Esophagus muscularis mucosa (tissue), 4 donors: Measurements from ENCODE around the gene MRPL11. TPM values are rescaled to one million over a fixed set of nuclear protein-coding genes. Genes with fewer than 3 reads are reported as not detected.

Experiments used
- DNase-seq: peaks from one replicate; pipeline ENCODE4 v3.0.0-alpha.2; 2017; ENCODE audit errors: extremely low spot score
- H3K27ac ChIP-seq, 4 donors: fragments of 200-600 bp; sonication (generic); replicated peaks in 1 of 4; 1 replicate in 3 of 4; 2 replicates in 1 of 4; pipeline ENCODE4 v1.5.1; 2016 to 2019; ENCODE audit warnings: mild to moderate bottlenecking in 1 of 4
- H3K27me3 ChIP-seq, 4 donors: fragments of 200-600 bp; sonication (generic); one replicate each; pipeline versions ENCODE4 v1.5.1 to v1.6.0; 2016 to 2019
- H3K36me3 ChIP-seq, 4 donors: fragments of 200-600 bp; sonication (generic); one replicate each; pipeline ENCODE4 v1.5.1; 2016 to 2019
- H3K4me1 ChIP-seq, 4 donors: fragments of 200-600 bp; sonication (generic); one replicate each; pipeline ENCODE4 v1.5.1; 2016 to 2019
- H3K4me3 ChIP-seq, 4 donors: fragments of 200-600 bp; sonication (generic); 1 replicate in 2 of 4; 2 replicates in 2 of 4; pipeline ENCODE4 v1.5.1; 2016 to 2019; ENCODE audit warnings: mild to moderate bottlenecking in 4 of 4, moderate library complexity in 1 of 4
- H3K9me3 ChIP-seq, 4 donors: fragments of 200-600 bp; sonication (generic); 1 replicate in 3 of 4; 2 replicates in 1 of 4; pipeline ENCODE4 v1.5.1; 2016 to 2019
- CTCF ChIP-seq, 3 experiments: fragments of 200-600 bp in 2 of 3; fragments of 450-650 bp in 1 of 3; sonication (generic) in 2 of 3; IDR thresholded peaks; one replicate each; pipeline ENCODE4 v1.5.1; 2017 to 2019; ENCODE audit warnings: antibody characterized with exemption in 3 of 3, mild to moderate bottlenecking in 2 of 3, moderate library complexity in 1 of 3
- EP300 ChIP-seq: sonication (generic); formaldehyde crosslinking; IDR thresholded peaks from one replicate; pipeline ENCODE4 v1.6.1; 2017; ENCODE audit warnings: antibody characterized with exemption
- POLR2A ChIP-seq: fragments of 450-650 bp; IDR thresholded peaks from one replicate; pipeline ENCODE4 v1.6.1; 2017; ENCODE audit warnings: antibody characterized with exemption, moderate library complexity, mild to moderate bottlenecking, low read depth
- POLR2AphosphoS5 ChIP-seq, 2 donors: sonication (generic); formaldehyde crosslinking; IDR thresholded peaks; one replicate each; pipeline ENCODE4 v1.6.1; 2017; ENCODE audit warnings: antibody characterized with exemption in 2 of 2
- WGBS: methylation state at CpG from one replicate; pipeline ENCODE4 v1.1.5; 2018; 5-methylcytosine and 5-hydroxymethylcytosine counted together
- intact Hi-C: fragments of 100-400 bp; cut with DNase I; formaldehyde crosslinking; loops from one replicate; pipeline ENCODE4 v1.15.1; 2023
- total RNA-seq, 4 donors: library from RNA; depleted of rRNA; stranded (reverse); fragments of >200 nt; gene quantifications; one replicate each; pipeline versions ENCODE4 v1.1.0 to v1.2.1, GENCODE V29; 2016

The MRPL11 gene
- total RNA-seq, 4 donors from 2014 or later = 46.1 to 51.5 (median 48.7) TPM

GRCh38 chr11:66408488-66409214 lies 30.0 kb downstream of the MRPL11 start:
- WGBS = under 1% methylated on average over 41 of the region's 63 CpGs
- Histone ChIP-seq H3K9me3 (no peaks in the 10 kb centered on the region), H3K4me1 (peaks cover 6 to 56% (median 51%) of the 10 kb centered on the region in 4 donors), H3K36me3 (peaks cover 0 to 4% (median 0%) of the 10 kb centered on the region in 4 donors), H3K27me3 (peaks cover 0 to 9% (median 0%) of the 10 kb centered on the region in 4 donors), H3K4me3 (peak overlapping the region; percentile 55 to 70 (median 60)), H3K27ac (peak overlapping the region; percentile 83 to 87 (median 85))
- intact Hi-C loops = loop anchor here (1.0 kb wide), 1 partner anchor 22 kb away; no protein-coding TSS in a partner anchor
- TF ChIP-seq POLR2AphosphoS5 (IDR thresholded peaks at IDR 0.05) (peak; percentile 85 to 90), EP300 (peak; percentile 36), CTCF (IDR thresholded peaks at IDR 0.05) (peak in 2 of 3 experiments; percentile 100), POLR2A (no peak)
- peak; percentile 96 for DNase-seq

GRCh38 chr11:66407651-66408050 lies 31.0 kb downstream of the MRPL11 start:
- no peak for TF ChIP-seq CTCF (IDR thresholded peaks at IDR 0.05)
- no peak for TF ChIP-seq POLR2A
- TF ChIP-seq EP300 = no peak
- TF ChIP-seq POLR2AphosphoS5 (IDR thresholded peaks at IDR 0.05) = no peak

GRCh38 chr11:66393954-66394353 lies 44.7 kb downstream of the MRPL11 start:
- Histone ChIP-seq H3K4me3 (no peak overlapping the region), H3K27me3 (peaks cover 0 to 14% (median 0%) of the 10 kb centered on the region in 4 donors), H3K36me3 (no peaks in the 10 kb centered on the region), H3K4me1 (peaks cover 0 to 6% (median 2%) of the 10 kb centered on the region in 4 donors), H3K9me3 (no peaks in the 10 kb centered on the region), H3K27ac (no peak overlapping the region)
- intact Hi-C loops = no loop called here
- 63% methylated on average over 3 of the region's 3 CpGs for WGBS
- DNase-seq = no peak
- no peak for TF ChIP-seq EP300
- TF ChIP-seq CTCF (IDR thresholded peaks at IDR 0.05) = no peak
- no peak for TF ChIP-seq POLR2A
- no peak for TF ChIP-seq POLR2AphosphoS5 (IDR thresholded peaks at IDR 0.05)

More at GRCh38 chr11:66407651-66408050, 31.0 kb downstream of the MRPL11 start:
- Histone ChIP-seq H3K27ac (no peak overlapping the region), H3K36me3 (no peaks in the 10 kb centered on the region), H3K27me3 (peaks cover 0 to 6% (median 0%) of the 10 kb centered on the region in 4 donors), H3K9me3 (no peaks in the 10 kb centered on the region), H3K4me3 (no peak overlapping the region), H3K4me1 (peaks cover 6 to 46% (median 41%) of the 10 kb centered on the region in 4 donors)
- intact Hi-C loops = loop anchor here (1.0 kb wide), 1 partner anchor 23 kb away; no protein-coding TSS in a partner anchor
- WGBS = 79% methylated on average over 4 of the region's 5 CpGs
- DNase-seq = no peak

- intact Hi-C loops = no loop called here
- peaks cover 0 to 14% (median 0%) of the 10 kb centered on the region in 4 donors for H3K27me3 ChIP-seq
- no peak for TF ChIP-seq EP300
- no peak for TF ChIP-seq CTCF (IDR thresholded peaks at IDR 0.05)
- no peak for TF ChIP-seq POLR2A
- TF ChIP-seq POLR2AphosphoS5 (IDR thresholded peaks at IDR 0.05) = no peak
- peaks cover 2 to 9% (median 5%) of the 10 kb centered on the region in 4 donors for H3K4me1 ChIP-seq
- no peak overlapping the region for H3K4me3 ChIP-seq
- 79% methylated on average over 6 of the region's 6 CpGs for WGBS
- no peaks in the 10 kb centered on the region for H3K36me3 ChIP-seq
- no peak overlapping the region for H3K27ac ChIP-seq
- no peaks in the 10 kb centered on the region for H3K9me3 ChIP-seq
- DNase-seq = no peak
Measured at GRCh38 chr11:66391322-66391721, 47.3 kb downstream of the MRPL11 start.
